Measurements from ENCODE around the gene SRGAP1. TPM values are rescaled to one million over a fixed set of nuclear protein-coding genes. Genes with fewer than 3 reads are reported as not detected.

The SRGAP1 gene
- total RNA-seq, 1 donor from 2014 or later, result 49.3 TPM

DNA sequence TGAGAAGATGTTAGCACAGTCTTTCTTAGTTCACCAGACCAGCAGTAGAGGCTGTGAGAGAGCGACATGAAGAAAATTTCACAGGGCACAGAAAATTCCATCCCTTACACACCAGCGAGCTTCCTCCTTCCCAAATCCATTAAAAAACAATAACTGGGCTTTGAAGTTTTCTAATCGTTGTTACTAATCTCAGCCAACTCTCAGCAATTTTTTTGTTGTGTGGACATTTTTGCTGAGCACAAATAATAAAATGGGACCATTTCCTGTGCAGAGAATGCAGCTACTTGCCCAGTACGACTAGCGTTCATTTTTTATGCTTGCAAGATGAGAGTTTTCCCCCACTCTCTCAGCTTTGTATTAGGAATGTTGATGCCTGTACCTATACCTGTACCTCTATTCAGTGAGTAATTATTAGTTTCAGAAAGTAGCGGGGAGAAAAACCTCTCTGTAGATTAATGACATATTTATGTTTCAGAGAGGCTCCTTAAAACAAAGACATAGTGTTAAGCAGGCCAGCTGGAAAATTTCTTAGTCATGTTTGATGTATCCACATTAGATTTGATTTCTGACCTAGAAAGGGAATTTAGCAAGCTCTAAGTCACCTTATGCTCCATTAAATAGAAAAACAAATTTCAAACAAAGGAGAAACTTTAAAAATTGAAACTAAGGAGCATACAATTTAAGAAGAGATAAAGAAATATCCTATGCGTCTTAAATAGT, 146.5 kb downstream of the SRGAP1 start:
- H3K4me3 Mint-ChIP-seq (ENCODE audit: unreplicated experiment), result peak overlapping the region; percentile 49

DNA sequence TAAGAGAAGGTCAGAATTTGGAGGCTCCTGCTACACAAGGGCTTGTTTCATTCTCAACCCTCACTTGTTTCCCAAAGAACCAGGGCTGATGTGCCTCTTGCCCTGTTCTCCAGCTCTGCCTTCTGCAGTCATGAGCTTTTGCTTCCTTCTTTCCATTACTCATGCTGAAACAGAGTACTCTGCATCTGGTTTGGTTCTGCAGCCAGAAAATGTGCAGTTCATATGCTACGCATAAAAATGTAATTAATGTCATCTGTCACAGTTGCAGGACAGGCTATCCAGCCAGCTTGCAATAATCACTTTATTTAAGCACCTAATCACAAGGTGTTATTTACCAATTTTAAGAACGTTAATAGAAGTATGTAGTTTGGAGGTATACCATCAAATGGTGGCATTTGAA, 150.2 kb downstream of the SRGAP1 start:
- H3K36me3 Mint-ChIP-seq (ENCODE audit: low read depth, unreplicated experiment), result peaks cover 38% of the 10 kb centered on the region
- no peak overlapping the region for H3K4me3 Mint-ChIP-seq (ENCODE audit: unreplicated experiment)
- DNase-seq (ENCODE audit: low spot score), result no peak
- TF ChIP-seq, protein P1, sequence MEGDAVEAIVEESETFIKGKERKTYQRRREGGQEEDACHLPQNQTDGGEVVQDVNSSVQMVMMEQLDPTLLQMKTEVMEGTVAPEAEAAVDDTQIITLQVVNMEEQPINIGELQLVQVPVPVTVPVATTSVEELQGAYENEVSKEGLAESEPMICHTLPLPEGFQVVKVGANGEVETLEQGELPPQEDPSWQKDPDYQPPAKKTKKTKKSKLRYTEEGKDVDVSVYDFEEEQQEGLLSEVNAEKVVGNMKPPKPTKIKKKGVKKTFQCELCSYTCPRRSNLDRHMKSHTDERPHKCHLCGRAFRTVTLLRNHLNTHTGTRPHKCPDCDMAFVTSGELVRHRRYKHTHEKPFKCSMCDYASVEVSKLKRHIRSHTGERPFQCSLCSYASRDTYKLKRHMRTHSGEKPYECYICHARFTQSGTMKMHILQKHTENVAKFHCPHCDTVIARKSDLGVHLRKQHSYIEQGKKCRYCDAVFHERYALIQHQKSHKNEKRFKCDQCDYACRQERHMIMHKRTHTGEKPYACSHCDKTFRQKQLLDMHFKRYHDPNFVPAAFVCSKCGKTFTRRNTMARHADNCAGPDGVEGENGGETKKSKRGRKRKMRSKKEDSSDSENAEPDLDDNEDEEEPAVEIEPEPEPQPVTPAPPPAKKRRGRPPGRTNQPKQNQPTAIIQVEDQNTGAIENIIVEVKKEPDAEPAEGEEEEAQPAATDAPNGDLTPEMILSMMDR (IDR thresholded peaks at IDR 0.05; ENCODE audit: unreplicated experiment), result no peak
- H3K4me1 Mint-ChIP-seq (ENCODE audit: unreplicated experiment), result peaks cover 28% of the 10 kb centered on the region
- no peaks in the 10 kb centered on the region for H3K9me3 Mint-ChIP-seq (ENCODE audit: unreplicated experiment)
- H3K27me3 Mint-ChIP-seq (ENCODE audit: unreplicated experiment), result no peaks in the 10 kb centered on the region
- no peak overlapping the region for H3K27ac Mint-ChIP-seq (ENCODE audit: unreplicated experiment)

More for the DNA sequence above, 146.5 kb downstream of the SRGAP1 start:
- peaks cover 1% of the 10 kb centered on the region for H3K27me3 Mint-ChIP-seq (ENCODE audit: unreplicated experiment)
- DNase-seq (ENCODE audit: low spot score), result no peak
- no peaks in the 10 kb centered on the region for H3K9me3 Mint-ChIP-seq (ENCODE audit: unreplicated experiment)
- TF ChIP-seq, protein P1 (IDR thresholded peaks at IDR 0.05; ENCODE audit: unreplicated experiment), result no peak
- H3K27ac Mint-ChIP-seq (ENCODE audit: unreplicated experiment), result no peak overlapping the region
- H3K4me1 Mint-ChIP-seq (ENCODE audit: unreplicated experiment), result peaks cover 18% of the 10 kb centered on the region
- H3K36me3 Mint-ChIP-seq (ENCODE audit: low read depth, unreplicated experiment), result peaks cover 38% of the 10 kb centered on the region

DNA sequence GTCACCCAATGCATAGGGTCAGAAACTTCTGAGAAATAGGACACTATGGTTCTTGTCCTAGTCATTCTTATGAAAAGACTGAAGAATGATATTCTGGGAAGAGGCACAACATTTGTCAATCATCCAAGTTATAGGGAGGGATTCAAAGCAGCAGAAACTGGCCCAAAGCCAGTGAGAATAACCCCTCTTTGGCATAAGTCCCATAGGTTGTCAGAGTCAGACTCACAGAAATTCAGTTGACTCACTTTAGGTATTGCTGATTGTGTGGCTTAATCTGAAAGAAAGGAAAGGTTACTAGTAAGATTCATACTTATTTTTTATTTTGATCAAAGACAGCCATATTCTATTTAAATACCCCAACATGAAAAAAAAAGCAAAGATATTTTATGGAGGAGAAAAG, 151.0 kb downstream of the SRGAP1 start:
- TF ChIP-seq, protein P1 (IDR thresholded peaks at IDR 0.05; ENCODE audit: unreplicated experiment), result no peak
- no peak overlapping the region for H3K27ac Mint-ChIP-seq (ENCODE audit: unreplicated experiment)
- no peak for DNase-seq (ENCODE audit: low spot score)
- H3K27me3 Mint-ChIP-seq (ENCODE audit: unreplicated experiment), result peaks cover 5% of the 10 kb centered on the region
- H3K36me3 Mint-ChIP-seq (ENCODE audit: low read depth, unreplicated experiment), result peaks cover 42% of the 10 kb centered on the region
- H3K9me3 Mint-ChIP-seq (ENCODE audit: unreplicated experiment), result no peaks in the 10 kb centered on the region
- peaks cover 27% of the 10 kb centered on the region for H3K4me1 Mint-ChIP-seq (ENCODE audit: unreplicated experiment)
- no peak overlapping the region for H3K4me3 Mint-ChIP-seq (ENCODE audit: unreplicated experiment)

DNA sequence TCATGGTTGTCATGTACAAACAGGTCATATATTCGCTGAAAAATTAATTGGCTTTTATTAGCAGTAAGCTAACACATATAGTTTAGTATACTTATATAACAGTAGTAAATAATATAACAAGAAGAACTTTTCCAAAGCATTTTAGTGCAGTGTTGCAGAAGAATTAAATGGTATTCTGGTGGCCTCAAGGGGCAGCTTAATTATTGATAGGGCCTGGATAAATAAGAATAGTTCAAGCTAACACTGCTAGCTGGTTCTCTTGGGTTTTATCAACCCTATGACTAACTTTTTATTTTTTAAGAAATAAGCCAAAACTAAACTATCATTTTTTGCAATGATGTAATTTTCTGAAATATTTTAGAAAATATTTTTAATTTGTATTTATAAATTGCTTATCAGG, 152.1 kb downstream of the SRGAP1 start:
- TF ChIP-seq, protein P1 (IDR thresholded peaks at IDR 0.05; ENCODE audit: unreplicated experiment), result no peak
- DNase-seq (ENCODE audit: low spot score), result no peak
- peaks cover 5% of the 10 kb centered on the region for H3K27me3 Mint-ChIP-seq (ENCODE audit: unreplicated experiment)
- no peak overlapping the region for H3K27ac Mint-ChIP-seq (ENCODE audit: unreplicated experiment)
- H3K36me3 Mint-ChIP-seq (ENCODE audit: low read depth, unreplicated experiment), result peaks cover 42% of the 10 kb centered on the region
- H3K4me3 Mint-ChIP-seq (ENCODE audit: unreplicated experiment), result no peak overlapping the region
- H3K4me1 Mint-ChIP-seq (ENCODE audit: unreplicated experiment), result peaks cover 20% of the 10 kb centered on the region
- no peaks in the 10 kb centered on the region for H3K9me3 Mint-ChIP-seq (ENCODE audit: unreplicated experiment)

DNA sequence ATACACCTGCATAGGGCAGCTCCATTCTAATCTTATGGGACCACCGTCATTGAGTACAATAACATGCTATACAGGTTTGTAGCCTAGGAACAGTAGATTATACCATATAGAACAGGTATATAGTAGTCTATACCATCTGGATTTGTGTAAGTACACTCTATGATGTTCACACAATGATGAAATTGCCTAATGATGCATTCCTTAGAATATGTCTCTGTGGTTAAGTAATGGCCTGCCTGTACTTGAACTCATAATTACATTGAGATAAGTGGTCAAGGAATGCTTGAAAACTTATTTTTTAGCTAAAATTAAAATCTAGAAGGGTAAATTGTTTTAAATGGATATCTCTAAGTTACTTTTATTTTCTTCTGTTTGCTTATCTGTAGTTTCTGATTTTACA, 152.7 kb downstream of the SRGAP1 start:
- Mint-ChIP-seq H3K27ac (ENCODE audit: unreplicated experiment) (no peak overlapping the region), H3K9me3 (ENCODE audit: unreplicated experiment) (no peaks in the 10 kb centered on the region), H3K36me3 (ENCODE audit: low read depth, unreplicated experiment) (peaks cover 42% of the 10 kb centered on the region), H3K4me3 (ENCODE audit: unreplicated experiment) (no peak overlapping the region), H3K4me1 (ENCODE audit: unreplicated experiment) (peaks cover 14% of the 10 kb centered on the region), H3K27me3 (ENCODE audit: unreplicated experiment) (peaks cover 5% of the 10 kb centered on the region)
- no peak for DNase-seq (ENCODE audit: low spot score)
- TF ChIP-seq, protein P1 (IDR thresholded peaks at IDR 0.05; ENCODE audit: unreplicated experiment), result no peak

Data from endothelial cell (in vitro differentiated cells).